Measurements from ENCODE around the gene AFM.

The AFM gene

DNA sequence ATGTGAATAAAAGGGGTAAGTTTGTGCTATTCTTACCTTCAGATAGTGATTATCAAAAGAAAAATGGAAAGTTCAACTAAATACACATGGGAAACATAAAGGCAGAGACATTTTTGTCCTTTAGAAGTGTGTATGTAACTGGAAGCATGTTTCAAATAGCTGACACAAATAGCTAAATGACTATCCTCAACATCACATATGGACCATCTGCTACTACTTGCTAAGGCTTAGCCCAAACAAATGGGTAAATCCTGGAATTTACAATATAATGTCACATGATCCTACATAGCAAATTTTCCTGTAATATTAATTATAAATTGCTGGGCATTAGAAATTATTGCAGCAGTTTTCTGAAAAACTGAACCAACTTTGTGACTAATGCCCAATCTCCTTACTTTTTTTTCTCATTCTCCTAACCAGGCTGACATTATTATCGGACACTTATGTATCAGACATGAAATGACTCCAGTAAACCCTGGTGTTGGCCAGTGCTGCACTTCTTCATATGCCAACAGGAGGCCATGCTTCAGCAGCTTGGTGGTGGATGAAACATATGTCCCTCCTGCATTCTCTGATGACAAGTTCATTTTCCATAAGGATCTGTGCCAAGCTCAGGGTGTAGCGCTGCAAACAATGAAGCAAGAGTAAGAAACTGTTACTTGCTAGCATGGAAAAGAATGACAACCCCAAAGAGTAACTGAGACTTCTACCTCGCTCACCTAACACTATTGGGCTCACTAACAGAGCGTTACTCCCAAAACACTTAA, 29.4 kb upstream of the AFM start:
- no peaks in the 10 kb centered on the region for H3K27me3 ChIP-seq (replicated peaks; ENCODE audit: control insufficient read depth, insufficient read depth, low read length)
- DNase-seq (ENCODE audit: low read depth): no peak

DNA sequence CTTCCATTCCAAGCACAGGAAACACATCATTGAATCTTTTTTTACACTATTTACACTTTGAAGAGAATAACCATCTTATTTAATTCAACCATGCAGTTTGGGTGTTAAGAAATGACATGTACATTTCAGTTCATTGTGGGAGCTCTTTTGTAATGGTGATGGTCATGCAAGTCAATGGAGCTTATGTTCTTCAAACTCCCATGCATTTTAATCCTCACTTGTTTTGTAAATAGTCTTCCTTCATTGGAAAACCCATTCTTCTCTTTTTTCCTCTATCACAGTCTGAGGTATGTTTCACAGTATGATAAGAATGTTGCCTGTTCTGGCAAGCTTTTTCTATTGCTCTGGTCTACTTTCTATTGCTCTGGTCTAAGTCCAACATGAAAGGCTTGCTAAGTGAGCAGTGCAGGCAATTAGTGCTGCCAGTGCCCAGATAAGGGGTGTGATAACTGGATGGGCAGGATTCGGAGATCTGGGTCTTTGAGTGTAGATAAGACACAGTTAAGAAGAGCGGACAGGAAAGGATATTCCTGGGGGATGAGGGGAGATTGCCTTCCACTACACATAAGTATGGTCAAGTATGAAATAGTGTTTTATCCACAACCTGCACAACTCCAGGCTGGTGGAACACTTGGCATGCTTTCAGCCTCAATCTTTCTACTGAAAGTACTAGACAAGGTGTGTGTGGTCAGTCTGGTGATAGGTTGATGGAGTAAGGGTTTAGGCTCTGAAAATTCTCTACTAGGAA, 28.4 kb upstream of the AFM start:
- Histone ChIP-seq H3K36me3 (ENCODE audit: control insufficient read depth, insufficient read depth, low read length, severe bottlenecking) (no peaks in the 10 kb centered on the region), H3K4me1 (ENCODE audit: control insufficient read depth, insufficient read depth, low read length) (peaks cover 26% of the 10 kb centered on the region), H3K9ac (ENCODE audit: low read length) (no peak overlapping the region), H3K27me3 (replicated peaks; ENCODE audit: control insufficient read depth, insufficient read depth, low read length) (no peaks in the 10 kb centered on the region), H3K9me3 (ENCODE audit: control insufficient read depth, low read length) (no peaks in the 10 kb centered on the region), H3K4me3 (ENCODE audit: low read length) (no peak overlapping the region)
- DNase-seq (ENCODE audit: low read depth): no peak

More for the DNA sequence above, 29.4 kb upstream of the AFM start:
- Histone ChIP-seq H3K9ac (ENCODE audit: low read length) (no peak overlapping the region), H3K9me3 (ENCODE audit: control insufficient read depth, low read length) (no peaks in the 10 kb centered on the region), H3K4me3 (ENCODE audit: low read length) (no peak overlapping the region), H3K4me1 (ENCODE audit: control insufficient read depth, insufficient read depth, low read length) (peaks cover 26% of the 10 kb centered on the region), H3K36me3 (ENCODE audit: control insufficient read depth, insufficient read depth, low read length, severe bottlenecking) (no peaks in the 10 kb centered on the region)

DNA sequence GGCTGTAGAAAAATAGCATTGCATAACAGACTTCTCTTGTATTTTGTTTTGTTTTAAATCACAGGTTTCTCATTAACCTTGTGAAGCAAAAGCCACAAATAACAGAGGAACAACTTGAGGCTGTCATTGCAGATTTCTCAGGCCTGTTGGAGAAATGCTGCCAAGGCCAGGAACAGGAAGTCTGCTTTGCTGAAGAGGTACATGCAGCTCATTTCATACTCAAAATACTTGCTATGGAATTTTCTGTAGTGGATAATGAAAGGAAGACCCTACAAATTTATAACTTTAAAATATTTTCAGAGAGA, 27.9 kb upstream of the AFM start:
- Histone ChIP-seq H3K4me3 (ENCODE audit: low read length) (no peak overlapping the region), H3K27me3 (replicated peaks; ENCODE audit: control insufficient read depth, insufficient read depth, low read length) (no peaks in the 10 kb centered on the region), H3K4me1 (ENCODE audit: control insufficient read depth, insufficient read depth, low read length) (peaks cover 26% of the 10 kb centered on the region), H3K9me3 (ENCODE audit: control insufficient read depth, low read length) (no peaks in the 10 kb centered on the region), H3K36me3 (ENCODE audit: control insufficient read depth, insufficient read depth, low read length, severe bottlenecking) (no peaks in the 10 kb centered on the region), H3K9ac (ENCODE audit: low read length) (no peak overlapping the region)
- no peak for DNase-seq (ENCODE audit: low read depth)

DNA sequence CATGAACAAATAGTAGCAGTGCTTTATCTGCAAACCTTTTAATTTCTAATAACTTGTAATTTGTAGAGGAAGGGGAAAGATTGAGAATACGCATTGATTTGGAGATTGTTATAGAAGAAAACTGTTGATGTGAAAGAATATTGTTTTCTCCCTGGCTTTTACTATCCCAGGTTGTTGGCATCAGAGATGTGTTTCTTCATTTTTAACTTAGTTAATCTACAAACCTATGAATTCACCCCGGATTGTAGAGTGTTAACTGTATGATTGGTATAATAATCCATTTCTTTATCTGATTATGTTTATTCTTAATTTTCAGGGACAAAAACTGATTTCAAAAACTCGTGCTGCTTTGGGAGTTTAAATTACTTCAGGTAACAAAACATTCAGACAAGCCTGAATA, 26.6 kb upstream of the AFM start:
- Histone ChIP-seq H3K9ac (ENCODE audit: low read length) (no peak overlapping the region), H3K36me3 (ENCODE audit: control insufficient read depth, insufficient read depth, low read length, severe bottlenecking) (no peaks in the 10 kb centered on the region), H3K4me1 (ENCODE audit: control insufficient read depth, insufficient read depth, low read length) (peaks cover 25% of the 10 kb centered on the region), H3K9me3 (ENCODE audit: control insufficient read depth, low read length) (no peaks in the 10 kb centered on the region), H3K4me3 (ENCODE audit: low read length) (no peak overlapping the region), H3K27me3 (replicated peaks; ENCODE audit: control insufficient read depth, insufficient read depth, low read length) (no peaks in the 10 kb centered on the region)
- DNase-seq (ENCODE audit: low read depth): no peak

DNA sequence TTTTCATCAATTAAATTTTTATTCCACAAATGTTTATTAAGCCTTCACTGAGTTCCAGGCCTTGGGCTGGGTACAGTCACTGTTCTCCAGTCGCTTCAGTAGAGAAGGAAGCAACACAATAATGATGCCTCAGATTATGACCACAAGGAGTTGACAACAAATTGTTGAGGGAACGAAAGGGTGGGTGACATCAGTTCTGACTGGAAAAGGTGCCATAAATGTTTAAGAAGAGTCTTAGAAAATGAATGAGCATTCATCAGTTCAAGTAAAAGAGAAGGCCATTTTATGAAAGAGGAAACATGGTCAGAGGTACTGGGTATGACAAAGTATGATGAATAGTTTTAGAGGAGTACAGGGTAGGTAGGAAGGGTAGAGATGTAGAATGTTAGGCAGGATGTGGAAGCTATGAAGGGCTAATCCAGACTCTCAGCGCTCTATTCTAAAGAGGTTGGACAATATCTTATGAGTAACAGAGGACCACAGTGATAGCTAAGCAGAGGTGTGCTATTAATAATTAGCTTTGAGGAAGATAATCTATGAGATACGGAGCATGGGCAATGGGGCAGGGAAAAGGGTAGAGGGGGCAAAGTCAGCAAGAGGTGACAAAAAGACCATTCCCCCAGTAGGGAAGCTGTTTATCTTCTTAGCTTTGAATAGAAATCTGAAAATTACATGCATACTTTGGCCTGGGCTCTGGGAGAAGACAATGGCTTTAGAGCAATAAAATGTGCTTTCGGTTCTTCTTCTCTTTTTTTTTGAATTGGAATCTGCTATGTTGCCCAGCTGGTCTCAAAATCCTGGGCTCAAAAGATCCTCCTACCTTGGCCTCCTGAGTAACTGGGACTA, 25.1 kb upstream of the AFM start:
- no peaks in the 10 kb centered on the region for H3K36me3 ChIP-seq (ENCODE audit: control insufficient read depth, insufficient read depth, low read length, severe bottlenecking)
- no peak overlapping the region for H3K4me3 ChIP-seq (ENCODE audit: low read length)
- no peaks in the 10 kb centered on the region for H3K27me3 ChIP-seq (replicated peaks; ENCODE audit: control insufficient read depth, insufficient read depth, low read length)
- H3K4me1 ChIP-seq (ENCODE audit: control insufficient read depth, insufficient read depth, low read length): peaks cover 10% of the 10 kb centered on the region
- no peak overlapping the region for H3K9ac ChIP-seq (ENCODE audit: low read length)
- H3K9me3 ChIP-seq (ENCODE audit: control insufficient read depth, low read length): no peaks in the 10 kb centered on the region
- no peak for DNase-seq (ENCODE audit: low read depth)

DNA sequence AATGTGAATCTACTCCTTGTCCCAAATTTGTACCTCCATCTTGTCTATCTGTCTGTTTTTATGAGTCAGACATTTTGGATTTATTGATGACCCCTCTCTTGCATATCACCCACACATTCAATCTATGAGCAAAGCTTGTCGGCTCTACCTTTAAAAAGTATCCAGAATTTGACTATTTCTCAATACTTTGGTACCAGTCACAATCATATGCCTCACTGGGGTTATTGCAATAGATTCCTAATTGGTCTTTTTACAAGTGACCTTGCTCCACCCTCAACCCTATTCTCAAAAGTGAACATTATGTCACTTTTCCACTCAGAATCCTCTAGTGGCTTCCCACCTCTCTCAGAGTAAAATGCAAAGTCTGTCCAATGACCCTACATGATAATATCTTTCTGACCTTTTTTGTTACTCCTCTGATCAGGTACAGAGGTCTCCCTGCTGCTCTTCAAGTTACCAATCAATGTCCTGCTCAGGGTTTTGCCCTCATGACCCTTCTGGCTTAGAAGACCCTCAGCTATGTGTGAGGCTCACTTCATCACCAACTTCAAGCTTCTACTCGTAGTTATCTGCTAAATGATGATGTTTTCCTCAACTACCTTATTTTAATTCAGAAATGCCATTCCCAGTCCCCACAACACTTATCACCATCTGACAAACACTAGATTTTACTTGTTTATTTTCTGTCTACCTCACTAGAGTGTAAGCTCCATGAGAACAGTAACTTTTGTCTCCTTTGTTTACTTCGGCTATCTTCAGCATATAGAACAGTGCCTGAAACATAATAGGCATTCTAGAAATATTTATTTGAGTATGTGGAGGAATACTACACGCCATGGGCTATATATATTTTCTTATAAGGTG, 23.1 kb upstream of the AFM start:
- DNase-seq (ENCODE audit: low read depth): no peak
- H3K27me3 ChIP-seq (replicated peaks; ENCODE audit: control insufficient read depth, insufficient read depth, low read length): no peaks in the 10 kb centered on the region
- H3K9me3 ChIP-seq (ENCODE audit: control insufficient read depth, low read length): no peaks in the 10 kb centered on the region
- H3K36me3 ChIP-seq (ENCODE audit: control insufficient read depth, insufficient read depth, low read length, severe bottlenecking): no peaks in the 10 kb centered on the region
- H3K4me3 ChIP-seq (ENCODE audit: low read length): no peak overlapping the region
- H3K9ac ChIP-seq (ENCODE audit: low read length): no peak overlapping the region
- no peaks in the 10 kb centered on the region for H3K4me1 ChIP-seq (ENCODE audit: control insufficient read depth, insufficient read depth, low read length)

DNA sequence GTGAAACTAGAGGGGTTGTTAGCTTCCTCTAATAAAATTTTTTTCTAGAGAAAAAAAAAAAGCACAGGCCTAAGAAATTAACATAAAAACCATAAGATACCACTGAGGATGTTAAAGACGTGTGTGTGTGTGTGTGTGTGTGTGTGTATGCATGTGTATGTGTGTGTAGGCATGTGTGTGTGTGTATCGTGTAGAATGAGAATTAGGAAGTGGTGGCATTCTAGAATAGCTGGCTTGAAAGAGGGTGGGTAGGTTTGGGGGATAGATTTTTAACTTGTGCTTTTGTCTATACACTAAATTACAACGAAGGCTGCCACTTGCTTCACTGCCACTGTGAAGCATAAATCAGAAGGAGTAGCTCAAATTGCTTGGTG, 22.5 kb upstream of the AFM start:
- Histone ChIP-seq H3K36me3 (ENCODE audit: control insufficient read depth, insufficient read depth, low read length, severe bottlenecking) (no peaks in the 10 kb centered on the region), H3K4me1 (ENCODE audit: control insufficient read depth, insufficient read depth, low read length) (no peaks in the 10 kb centered on the region), H3K4me3 (ENCODE audit: low read length) (no peak overlapping the region), H3K9me3 (ENCODE audit: control insufficient read depth, low read length) (no peaks in the 10 kb centered on the region), H3K27me3 (replicated peaks; ENCODE audit: control insufficient read depth, insufficient read depth, low read length) (no peaks in the 10 kb centered on the region), H3K9ac (ENCODE audit: low read length) (no peak overlapping the region)
- no peak for DNase-seq (ENCODE audit: low read depth)

DNA sequence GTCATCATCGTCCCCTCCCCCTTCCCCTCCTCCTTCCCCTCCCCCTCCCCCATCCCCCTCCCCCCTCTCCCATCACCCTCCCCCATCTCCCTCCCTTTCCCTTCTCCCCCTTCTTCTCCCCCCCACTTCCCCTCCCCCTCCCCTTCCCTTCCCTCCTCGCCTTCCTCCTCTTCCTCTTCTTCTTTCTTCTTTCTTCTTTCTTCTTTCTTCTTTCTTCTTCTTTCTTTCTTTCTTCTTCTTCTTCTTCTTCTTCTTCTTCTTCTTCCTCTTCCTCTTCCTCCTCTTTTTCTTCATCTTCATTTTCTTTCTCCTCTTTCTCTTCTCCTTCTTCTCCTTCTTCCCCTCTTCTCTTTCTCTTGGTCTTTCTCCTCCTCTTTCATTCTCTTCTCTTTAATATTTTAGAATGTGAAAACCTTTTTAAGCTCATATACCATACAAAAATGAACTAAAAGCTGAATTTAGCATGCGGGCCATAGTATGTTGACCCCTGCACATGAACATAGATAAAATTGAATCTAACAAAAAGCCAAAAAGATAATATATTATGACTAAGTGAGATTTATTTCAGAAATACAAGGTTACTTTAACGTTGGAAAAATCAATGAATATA, 20.5 kb upstream of the AFM start:
- no peak for DNase-seq (ENCODE audit: low read depth)
- Histone ChIP-seq H3K27me3 (replicated peaks; ENCODE audit: control insufficient read depth, insufficient read depth, low read length) (no peaks in the 10 kb centered on the region), H3K4me3 (ENCODE audit: low read length) (no peak overlapping the region), H3K36me3 (ENCODE audit: control insufficient read depth, insufficient read depth, low read length, severe bottlenecking) (no peaks in the 10 kb centered on the region), H3K4me1 (ENCODE audit: control insufficient read depth, insufficient read depth, low read length) (no peaks in the 10 kb centered on the region), H3K9me3 (ENCODE audit: control insufficient read depth, low read length) (peaks cover 7% of the 10 kb centered on the region), H3K9ac (ENCODE audit: low read length) (no peak overlapping the region)

DNA sequence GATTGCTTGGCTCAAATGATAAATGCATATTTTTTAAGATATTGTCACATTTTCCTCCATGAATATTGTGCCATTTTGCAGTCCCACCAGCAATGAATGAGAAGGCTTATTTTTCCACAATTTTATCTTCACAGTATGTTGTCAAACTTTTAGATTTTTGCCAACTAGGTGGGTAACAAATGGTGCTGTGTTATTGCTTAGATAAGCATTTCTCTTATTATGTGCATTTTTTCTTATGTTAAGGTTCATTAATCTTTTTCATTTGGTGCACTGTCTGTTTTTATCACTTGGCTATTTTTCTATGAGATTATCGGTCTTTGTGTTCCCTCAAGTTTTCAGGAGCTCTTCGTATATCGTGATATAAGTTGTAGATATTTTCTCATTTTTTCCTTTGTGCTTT, 13.4 kb upstream of the AFM start:
- Histone ChIP-seq H3K36me3 (ENCODE audit: control insufficient read depth, insufficient read depth, low read length, severe bottlenecking) (no peaks in the 10 kb centered on the region), H3K9ac (ENCODE audit: low read length) (no peak overlapping the region), H3K4me3 (ENCODE audit: low read length) (no peak overlapping the region), H3K27me3 (replicated peaks; ENCODE audit: control insufficient read depth, insufficient read depth, low read length) (no peaks in the 10 kb centered on the region), H3K4me1 (ENCODE audit: control insufficient read depth, insufficient read depth, low read length) (no peaks in the 10 kb centered on the region), H3K9me3 (ENCODE audit: control insufficient read depth, low read length) (peaks cover 25% of the 10 kb centered on the region)
- DNase-seq (ENCODE audit: low read depth): no peak

DNA sequence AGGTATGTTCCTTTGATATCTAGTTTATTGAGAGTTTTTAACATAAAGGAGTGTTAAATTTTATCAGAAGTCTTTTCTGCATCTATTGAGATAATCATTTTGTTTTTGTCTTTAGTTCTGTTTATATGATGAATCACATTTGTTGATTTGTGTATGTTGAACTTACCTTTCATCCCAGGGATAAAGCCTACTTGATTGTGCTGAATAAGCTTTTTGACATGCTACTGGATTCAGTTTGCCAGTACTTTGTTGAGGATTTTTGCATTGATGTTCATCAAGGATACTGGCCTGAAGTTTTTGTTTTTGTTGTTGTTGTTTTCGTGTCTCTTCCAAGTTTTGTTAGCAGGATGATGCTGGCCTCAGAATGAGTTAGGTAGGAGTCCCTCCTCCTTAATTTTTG, 10.8 kb upstream of the AFM start:
- DNase-seq (ENCODE audit: low read depth): no peak
- H3K9ac ChIP-seq (ENCODE audit: low read length): no peak overlapping the region

More for the DNA sequence above, 10.8 kb upstream of the AFM start:
- Histone ChIP-seq H3K9me3 (ENCODE audit: control insufficient read depth, low read length) (peaks cover 30% of the 10 kb centered on the region), H3K4me1 (ENCODE audit: control insufficient read depth, insufficient read depth, low read length) (no peaks in the 10 kb centered on the region), H3K4me3 (ENCODE audit: low read length) (no peak overlapping the region), H3K27me3 (replicated peaks; ENCODE audit: control insufficient read depth, insufficient read depth, low read length) (no peaks in the 10 kb centered on the region), H3K36me3 (ENCODE audit: control insufficient read depth, insufficient read depth, low read length, severe bottlenecking) (no peaks in the 10 kb centered on the region)
